ENCODE data around the gene SKIC2. TPM values are rescaled to one million over a fixed set of nuclear protein-coding genes. Genes with fewer than 3 reads are reported as not detected.

Gene SKIC2
- total RNA-seq, 1 donor from 2014 or later = 61.2 TPM

- peaks cover 18% of the 10 kb centered on the region for H3K4me1 Mint-ChIP-seq (ENCODE audit: low read depth)
- peaks cover 5% of the 10 kb centered on the region for H3K36me3 Mint-ChIP-seq (ENCODE audit: low read depth)
- DNase-seq (ENCODE audit: low spot score) = peak; percentile 64
- no peak overlapping the region for H3K4me3 Mint-ChIP-seq (ENCODE audit: unreplicated experiment)
- TF ChIP-seq, protein P1, sequence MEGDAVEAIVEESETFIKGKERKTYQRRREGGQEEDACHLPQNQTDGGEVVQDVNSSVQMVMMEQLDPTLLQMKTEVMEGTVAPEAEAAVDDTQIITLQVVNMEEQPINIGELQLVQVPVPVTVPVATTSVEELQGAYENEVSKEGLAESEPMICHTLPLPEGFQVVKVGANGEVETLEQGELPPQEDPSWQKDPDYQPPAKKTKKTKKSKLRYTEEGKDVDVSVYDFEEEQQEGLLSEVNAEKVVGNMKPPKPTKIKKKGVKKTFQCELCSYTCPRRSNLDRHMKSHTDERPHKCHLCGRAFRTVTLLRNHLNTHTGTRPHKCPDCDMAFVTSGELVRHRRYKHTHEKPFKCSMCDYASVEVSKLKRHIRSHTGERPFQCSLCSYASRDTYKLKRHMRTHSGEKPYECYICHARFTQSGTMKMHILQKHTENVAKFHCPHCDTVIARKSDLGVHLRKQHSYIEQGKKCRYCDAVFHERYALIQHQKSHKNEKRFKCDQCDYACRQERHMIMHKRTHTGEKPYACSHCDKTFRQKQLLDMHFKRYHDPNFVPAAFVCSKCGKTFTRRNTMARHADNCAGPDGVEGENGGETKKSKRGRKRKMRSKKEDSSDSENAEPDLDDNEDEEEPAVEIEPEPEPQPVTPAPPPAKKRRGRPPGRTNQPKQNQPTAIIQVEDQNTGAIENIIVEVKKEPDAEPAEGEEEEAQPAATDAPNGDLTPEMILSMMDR (IDR thresholded peaks at IDR 0.05) = no peak
- H3K27me3 Mint-ChIP-seq (ENCODE audit: low read depth) = peaks cover 3% of the 10 kb centered on the region
- no peaks in the 10 kb centered on the region for H3K9me3 Mint-ChIP-seq (ENCODE audit: low read depth)
- H3K27ac Mint-ChIP-seq (ENCODE audit: unreplicated experiment) = peak overlapping the region; percentile 49
Observed at GRCh38 chr6:31946370-31946885, 12.5 kb upstream of the SKIC2 start.

GRCh38 chr6:31947070-31947675 is 11.8 kb upstream of the SKIC2 start:
- DNase-seq (ENCODE audit: low spot score) = peak; percentile 69
- H3K36me3 Mint-ChIP-seq (ENCODE audit: low read depth) = peaks cover 5% of the 10 kb centered on the region

GRCh38 chr6:31947864-31948263 is 11.1 kb upstream of the SKIC2 start:
- Mint-ChIP-seq H3K9me3 (ENCODE audit: low read depth) (no peaks in the 10 kb centered on the region), H3K4me3 (ENCODE audit: unreplicated experiment) (no peak overlapping the region), H3K27ac (ENCODE audit: unreplicated experiment) (no peak overlapping the region), H3K4me1 (ENCODE audit: low read depth) (peaks cover 17% of the 10 kb centered on the region), H3K27me3 (ENCODE audit: low read depth) (no peaks in the 10 kb centered on the region), H3K36me3 (ENCODE audit: low read depth) (peaks cover 6% of the 10 kb centered on the region)
- DNase-seq (ENCODE audit: low spot score) = no peak
- TF ChIP-seq, protein P1 (IDR thresholded peaks at IDR 0.05) = no peak

More at GRCh38 chr6:31947070-31947675, 11.8 kb upstream of the SKIC2 start:
- Mint-ChIP-seq H3K9me3 (ENCODE audit: low read depth) (no peaks in the 10 kb centered on the region), H3K4me1 (ENCODE audit: low read depth) (peaks cover 17% of the 10 kb centered on the region), H3K27ac (ENCODE audit: unreplicated experiment) (no peak overlapping the region), H3K27me3 (ENCODE audit: low read depth) (peaks cover 3% of the 10 kb centered on the region), H3K4me3 (ENCODE audit: unreplicated experiment) (no peak overlapping the region)
- TF ChIP-seq, protein P1 (IDR thresholded peaks at IDR 0.05) = no peak

- DNase-seq (ENCODE audit: low spot score) = no peak
- TF ChIP-seq, protein P1 (IDR thresholded peaks at IDR 0.05) = no peak
- H3K9me3 Mint-ChIP-seq (ENCODE audit: low read depth) = no peaks in the 10 kb centered on the region
- H3K4me1 Mint-ChIP-seq (ENCODE audit: low read depth) = peaks cover 17% of the 10 kb centered on the region
- H3K27ac Mint-ChIP-seq (ENCODE audit: unreplicated experiment) = no peak overlapping the region
- H3K36me3 Mint-ChIP-seq (ENCODE audit: low read depth) = peaks cover 9% of the 10 kb centered on the region
- H3K27me3 Mint-ChIP-seq (ENCODE audit: low read depth) = no peaks in the 10 kb centered on the region
- no peak overlapping the region for H3K4me3 Mint-ChIP-seq (ENCODE audit: unreplicated experiment)
Observed at GRCh38 chr6:31948306-31948705, 10.7 kb upstream of the SKIC2 start.

GRCh38 chr6:31948753-31949413 is 10.1 kb upstream of the SKIC2 start:
- H3K4me3 Mint-ChIP-seq (ENCODE audit: unreplicated experiment) = no peak overlapping the region
- TF ChIP-seq, protein P1 (IDR thresholded peaks at IDR 0.05) = no peak
- no peak overlapping the region for H3K27ac Mint-ChIP-seq (ENCODE audit: unreplicated experiment)
- peaks cover 17% of the 10 kb centered on the region for H3K4me1 Mint-ChIP-seq (ENCODE audit: low read depth)
- H3K27me3 Mint-ChIP-seq (ENCODE audit: low read depth) = no peaks in the 10 kb centered on the region
- H3K9me3 Mint-ChIP-seq (ENCODE audit: low read depth) = no peaks in the 10 kb centered on the region
- H3K36me3 Mint-ChIP-seq (ENCODE audit: low read depth) = peaks cover 14% of the 10 kb centered on the region
- no peak for DNase-seq (ENCODE audit: low spot score)

All from chondrocyte (in vitro differentiated cells).